BJ (cell line): ENCODE measurements around the gene VPS8. TPM values are rescaled to one million over a fixed set of nuclear protein-coding genes. Genes with fewer than 3 reads are reported as not detected.

Source experiments
- CTCF ChIA-PET: fragments of 350-600 bp; formaldehyde crosslinking; extraction: SDS; loops from one replicate; lab custom pipeline; 2021; ENCODE audit warnings: antibody characterized with exemption, inconsistent platforms; lab: Yijun Ruan, JAX
- POLR2A ChIA-PET: fragments of 300-600 bp; sonication (Branson Sonifier 250); formaldehyde crosslinking; extraction: SDS; loops from one replicate; lab custom pipeline; 2021; ENCODE audit warnings: antibody characterized with exemption; lab: Charles Lee
- DNase-seq: peaks from one replicate; pipeline ENCODE4 v3.0.0-alpha.2; 2011; ENCODE audit warnings: low read depth
- H3K27me3 ChIP-seq: 2 replicates; pipeline ENCODE4 v1.6.0; 2011; ENCODE audit warnings: low read length; ENCODE audit not compliant: control insufficient read depth, insufficient read depth
- H3K36me3 ChIP-seq: 2 replicates; pipeline ENCODE4 v1.5.1; 2011; ENCODE audit warnings: low read length; ENCODE audit not compliant: control insufficient read depth, insufficient read depth
- H3K4me3 ChIP-seq: 2 replicates; pipeline ENCODE4 v1.5.1; 2011; ENCODE audit warnings: low read depth, mild to moderate bottlenecking, control low read depth, low read length
- polyA minus RNA-seq: library from RNA; depleted of rRNA, polyadenylated mRNA; stranded (reverse); fragments of >200 nt; gene quantifications from 2 replicates; pipeline ENCODE4 v1.2.3, GENCODE V29; 2011; rRNA and poly(A)+ RNA removed
- polyA plus RNA-seq: library from polyadenylated mRNA; depleted of rRNA; stranded (reverse); fragments of >200 nt; gene quantifications from 2 replicates; pipeline ENCODE4 v1.2.3, GENCODE V29; 2011; rRNA removed
- TF ChIP-seq, protein P1 (sequence below): IDR thresholded peaks from 2 replicates; pipeline ENCODE4 v1.5.1; 2011; ENCODE audit warnings: low read depth, mild to moderate bottlenecking, control low read depth, inconsistent platforms, low read length, moderate library complexity; ENCODE audit not compliant: insufficient read depth

VPS8 gene, protein sequence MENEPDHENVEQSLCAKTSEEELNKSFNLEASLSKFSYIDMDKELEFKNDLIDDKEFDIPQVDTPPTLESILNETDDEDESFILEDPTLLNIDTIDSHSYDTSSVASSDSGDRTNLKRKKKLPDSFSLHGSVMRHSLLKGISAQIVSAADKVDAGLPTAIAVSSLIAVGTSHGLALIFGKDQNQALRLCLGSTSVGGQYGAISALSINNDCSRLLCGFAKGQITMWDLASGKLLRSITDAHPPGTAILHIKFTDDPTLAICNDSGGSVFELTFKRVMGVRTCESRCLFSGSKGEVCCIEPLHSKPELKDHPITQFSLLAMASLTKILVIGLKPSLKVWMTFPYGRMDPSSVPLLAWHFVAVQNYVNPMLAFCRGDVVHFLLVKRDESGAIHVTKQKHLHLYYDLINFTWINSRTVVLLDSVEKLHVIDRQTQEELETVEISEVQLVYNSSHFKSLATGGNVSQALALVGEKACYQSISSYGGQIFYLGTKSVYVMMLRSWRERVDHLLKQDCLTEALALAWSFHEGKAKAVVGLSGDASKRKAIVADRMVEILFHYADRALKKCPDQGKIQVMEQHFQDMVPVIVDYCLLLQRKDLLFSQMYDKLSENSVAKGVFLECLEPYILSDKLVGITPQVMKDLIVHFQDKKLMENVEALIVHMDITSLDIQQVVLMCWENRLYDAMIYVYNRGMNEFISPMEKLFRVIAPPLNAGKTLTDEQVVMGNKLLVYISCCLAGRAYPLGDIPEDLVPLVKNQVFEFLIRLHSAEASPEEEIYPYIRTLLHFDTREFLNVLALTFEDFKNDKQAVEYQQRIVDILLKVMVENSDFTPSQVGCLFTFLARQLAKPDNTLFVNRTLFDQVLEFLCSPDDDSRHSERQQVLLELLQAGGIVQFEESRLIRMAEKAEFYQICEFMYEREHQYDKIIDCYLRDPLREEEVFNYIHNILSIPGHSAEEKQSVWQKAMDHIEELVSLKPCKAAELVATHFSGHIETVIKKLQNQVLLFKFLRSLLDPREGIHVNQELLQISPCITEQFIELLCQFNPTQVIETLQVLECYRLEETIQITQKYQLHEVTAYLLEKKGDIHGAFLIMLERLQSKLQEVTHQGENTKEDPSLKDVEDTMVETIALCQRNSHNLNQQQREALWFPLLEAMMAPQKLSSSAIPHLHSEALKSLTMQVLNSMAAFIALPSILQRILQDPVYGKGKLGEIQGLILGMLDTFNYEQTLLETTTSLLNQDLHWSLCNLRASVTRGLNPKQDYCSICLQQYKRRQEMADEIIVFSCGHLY (N-terminal part only)
- 14.3 and 28.7 TPM in 2 replicates for polyA plus RNA-seq
- 37.3 and 37.9 TPM in 2 replicates for polyA minus RNA-seq

DNA sequence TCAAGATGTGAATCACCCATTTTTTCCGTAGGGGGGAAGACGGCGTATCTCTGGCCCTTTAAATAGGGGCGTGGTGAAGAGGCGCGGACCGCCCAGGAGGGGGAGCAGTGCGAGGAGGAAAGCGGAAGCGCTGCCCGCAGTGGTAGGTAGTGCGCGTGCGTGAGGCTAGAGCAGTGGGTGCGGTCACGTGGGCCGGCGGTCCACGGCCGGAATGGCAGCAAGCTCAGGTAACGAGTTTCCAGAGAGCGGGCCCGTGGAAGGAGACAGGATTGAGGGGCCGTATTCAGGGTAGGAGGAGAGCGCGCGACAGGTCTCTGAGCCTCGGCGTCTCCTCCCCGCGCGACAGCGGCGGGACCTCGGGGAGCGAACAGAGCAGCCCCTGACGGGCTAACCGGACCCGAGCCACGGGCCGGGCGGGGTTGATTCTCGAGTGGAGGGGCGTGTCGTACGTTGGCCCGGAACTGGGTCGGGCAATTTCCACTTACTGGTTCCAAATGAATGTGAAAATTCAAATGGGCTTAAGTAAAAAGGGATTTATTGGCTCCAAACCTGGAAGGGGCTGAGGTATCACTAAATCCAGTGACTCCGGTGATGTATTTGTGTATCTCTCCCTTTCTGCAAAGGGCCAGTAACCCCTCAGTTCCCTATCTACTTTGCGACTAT, at the start of gene VPS8:
VPS8 (plus strand) TSS at position 168 of the 663 bp plus-strand sequence. CDS start 12,467 bp downstream, outside the sequence.
- peak within 1 kb of the TSS; percentile 65 for H3K4me3 ChIP-seq
- H3K36me3 ChIP-seq: no peaks in the 10 kb centered on the region
- ChIA-PET POLR2A (no interaction called here), CTCF (interaction anchor here (0.8 to 4.4 kb wide), 4 partner anchors 9 to 251 kb away, joined by 3 to 16 read pairs (median 6); partner anchors contain the start of gene EPHB3)
- H3K27me3 ChIP-seq: no peaks in the 10 kb centered on the region
- DNase-seq: peak; percentile 75
- TF ChIP-seq, protein P1, sequence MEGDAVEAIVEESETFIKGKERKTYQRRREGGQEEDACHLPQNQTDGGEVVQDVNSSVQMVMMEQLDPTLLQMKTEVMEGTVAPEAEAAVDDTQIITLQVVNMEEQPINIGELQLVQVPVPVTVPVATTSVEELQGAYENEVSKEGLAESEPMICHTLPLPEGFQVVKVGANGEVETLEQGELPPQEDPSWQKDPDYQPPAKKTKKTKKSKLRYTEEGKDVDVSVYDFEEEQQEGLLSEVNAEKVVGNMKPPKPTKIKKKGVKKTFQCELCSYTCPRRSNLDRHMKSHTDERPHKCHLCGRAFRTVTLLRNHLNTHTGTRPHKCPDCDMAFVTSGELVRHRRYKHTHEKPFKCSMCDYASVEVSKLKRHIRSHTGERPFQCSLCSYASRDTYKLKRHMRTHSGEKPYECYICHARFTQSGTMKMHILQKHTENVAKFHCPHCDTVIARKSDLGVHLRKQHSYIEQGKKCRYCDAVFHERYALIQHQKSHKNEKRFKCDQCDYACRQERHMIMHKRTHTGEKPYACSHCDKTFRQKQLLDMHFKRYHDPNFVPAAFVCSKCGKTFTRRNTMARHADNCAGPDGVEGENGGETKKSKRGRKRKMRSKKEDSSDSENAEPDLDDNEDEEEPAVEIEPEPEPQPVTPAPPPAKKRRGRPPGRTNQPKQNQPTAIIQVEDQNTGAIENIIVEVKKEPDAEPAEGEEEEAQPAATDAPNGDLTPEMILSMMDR: peak; percentile 63

DNA sequence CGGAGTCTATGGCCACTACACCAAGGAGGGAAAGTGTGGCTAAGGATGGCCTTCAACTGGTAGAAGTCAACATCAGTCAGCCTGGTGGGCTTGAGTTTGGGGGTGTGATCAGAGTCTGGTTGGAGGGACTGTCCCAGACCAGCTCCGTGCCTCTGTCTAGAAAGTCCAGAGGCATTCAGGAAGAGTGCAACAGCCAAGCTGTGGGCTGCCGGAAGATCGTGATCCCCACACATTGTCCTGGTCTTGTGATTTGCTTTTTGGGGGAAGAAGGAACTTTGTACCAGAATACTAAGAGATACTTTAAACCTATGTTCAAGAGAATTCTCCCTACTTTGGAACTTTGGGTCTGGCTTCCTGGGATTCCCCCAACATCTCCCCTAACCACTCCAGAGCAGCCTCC, 47.8 kb upstream of the VPS8 start:
- CTCF ChIA-PET: interaction anchor here (1.9 kb wide), 1 partner anchor 14 kb away, joined by 7 read pairs; no protein-coding TSS in a partner anchor
- TF ChIP-seq, protein P1: no peak
- H3K27me3 ChIP-seq: peaks cover 1% of the 10 kb centered on the region; the same call in 1 of the 2 replicates
- POLR2A ChIA-PET: no interaction called here
- H3K4me3 ChIP-seq: no peak overlapping the region
- no peaks in the 10 kb centered on the region for H3K36me3 ChIP-seq
- DNase-seq: no peak

DNA sequence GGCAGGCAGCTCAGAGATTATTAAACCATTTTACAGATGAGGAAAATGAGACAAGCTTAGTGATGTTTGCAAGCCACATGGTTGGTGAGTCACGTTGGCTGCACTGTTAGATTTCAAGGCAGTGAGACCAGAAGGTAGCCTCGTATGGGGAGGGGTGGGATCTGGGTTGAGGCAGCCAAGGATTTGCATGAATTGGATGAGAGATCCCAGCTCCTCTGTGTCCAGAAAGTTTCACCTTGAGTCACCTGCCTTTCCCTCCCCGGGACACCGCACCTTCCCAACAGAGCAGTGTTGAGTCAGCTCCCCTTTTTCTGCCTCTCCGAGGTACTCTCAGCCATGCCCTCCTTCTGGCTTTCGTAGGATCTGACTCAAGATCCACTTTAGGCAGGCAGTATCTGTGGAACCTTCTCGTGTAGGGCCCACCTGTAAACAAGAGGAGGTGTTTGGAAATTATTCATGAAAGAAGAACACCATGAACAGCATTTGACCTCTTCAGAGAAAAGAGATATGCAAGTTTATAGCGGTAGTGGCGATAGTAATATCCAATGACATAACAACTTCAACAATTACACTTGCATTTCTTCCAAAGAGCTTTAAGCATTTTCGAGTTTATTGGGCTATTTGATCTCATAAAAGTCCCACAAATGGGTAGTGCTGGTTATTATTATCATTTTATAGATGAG, 46.8 kb upstream of the VPS8 start:
- DNase-seq: no peak
- ChIA-PET POLR2A (no interaction called here), CTCF (interaction anchor here (0.6 to 1.9 kb wide), 2 partner anchors 13 to 1001 kb away, joined by 3 to 7 read pairs; no protein-coding TSS in a partner anchor)
- Histone ChIP-seq H3K27me3 (peaks cover 5% of the 10 kb centered on the region), H3K4me3 (no peak overlapping the region), H3K36me3 (no peaks in the 10 kb centered on the region)
- TF ChIP-seq, protein P1: no peak

DNA sequence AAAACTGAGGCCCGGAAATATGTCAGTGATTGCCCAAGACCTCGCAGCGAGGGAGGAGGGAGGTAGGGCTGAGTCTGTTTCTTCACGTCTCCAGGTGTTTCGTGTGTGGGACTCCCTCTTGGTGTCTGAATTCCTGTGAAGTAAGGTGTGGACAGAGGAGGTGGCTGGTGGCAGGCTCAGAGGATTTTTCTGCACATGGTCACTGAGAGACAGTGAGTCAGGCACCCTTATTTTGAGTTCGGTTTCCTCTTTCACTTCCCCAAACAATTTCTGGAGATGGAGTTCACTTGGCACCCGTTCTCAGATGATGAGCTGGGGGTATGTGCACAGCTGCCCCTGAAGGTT, 46.3 kb upstream of the VPS8 start:
- TF ChIP-seq, protein P1: no peak
- no peak overlapping the region for H3K4me3 ChIP-seq
- H3K27me3 ChIP-seq: peaks cover 5% of the 10 kb centered on the region
- DNase-seq: no peak
- H3K36me3 ChIP-seq: no peaks in the 10 kb centered on the region
- ChIA-PET POLR2A (no interaction called here), CTCF (interaction anchor here (1.3 to 1.9 kb wide), 3 partner anchors 13 to 39 kb away, joined by 3 to 7 read pairs (median 3); no protein-coding TSS in a partner anchor)
